ENCODE data around the gene DNASE1L2. TPM values are rescaled to one million over a fixed set of nuclear protein-coding genes. Genes with fewer than 3 reads are reported as not detected.

Gene DNASE1L2
- polyA plus RNA-seq, 4 donors = 0.55 to 3.8 (median 1.4) TPM

GRCh38 chr16:2244301-2244700, 8.1 kb downstream of the DNASE1L2 start:
- 83 to 87% (median 85%) methylated on average over 17 of the region's 17 CpGs for WGBS, 3 donors
- peaks cover 2 to 86% (median 8%) of the 10 kb centered on the region in 3 donors for H3K36me3 ChIP-seq (ENCODE audit: control insufficient read depth in 3 of 3, insufficient read depth in 2 of 3, low read depth in 1 of 3, low read length in 3 of 3)
- no peak overlapping the region for H3K4me3 ChIP-seq (ENCODE audit: low read depth in 1 of 3, low read length in 3 of 3)
- no peak overlapping the region for H3K27ac ChIP-seq (ENCODE audit: low read depth in 1 of 3, low read length in 2 of 3)
- FAIRE-seq (no peak), DNase-seq (no peak)
- H3K4me1 ChIP-seq (ENCODE audit: control insufficient read depth in 3 of 3, insufficient read depth in 2 of 3, low read depth in 1 of 3, low read length in 2 of 3) = no peaks in the 10 kb centered on the region
- no peaks in the 10 kb centered on the region for H3K9me3 ChIP-seq (ENCODE audit: control insufficient read depth in 2 of 2, insufficient read depth in 1 of 2, low read depth in 1 of 2, low read length in 1 of 2)
- H3K27me3 ChIP-seq (ENCODE audit: control insufficient read depth in 3 of 3, insufficient read depth in 3 of 3, low read length in 3 of 3) = no peaks in the 10 kb centered on the region

- Histone ChIP-seq H3K4me1 (ENCODE audit: control insufficient read depth in 3 of 3, insufficient read depth in 2 of 3, low read depth in 1 of 3, low read length in 2 of 3) (peaks cover 0 to 3% (median 0%) of the 10 kb centered on the region in 3 donors), H3K4me3 (ENCODE audit: low read depth in 1 of 3, low read length in 3 of 3) (no peak overlapping the region), H3K27me3 (ENCODE audit: control insufficient read depth in 3 of 3, insufficient read depth in 3 of 3, low read length in 3 of 3) (no peaks in the 10 kb centered on the region), H3K36me3 (ENCODE audit: control insufficient read depth in 3 of 3, insufficient read depth in 2 of 3, low read depth in 1 of 3, low read length in 3 of 3) (peaks cover 2 to 80% (median 5%) of the 10 kb centered on the region in 3 donors), H3K9me3 (ENCODE audit: control insufficient read depth in 2 of 2, insufficient read depth in 1 of 2, low read depth in 1 of 2, low read length in 1 of 2) (no peaks in the 10 kb centered on the region), H3K27ac (ENCODE audit: low read depth in 1 of 3, low read length in 2 of 3) (no peak overlapping the region)
- WGBS, 3 donors = 94 to 95% (median 95%) methylated on average over 30 of the region's 30 CpGs
- DNase-seq (no peak), FAIRE-seq (no peak)
Observed at GRCh38 chr16:2244926-2245795, 8.9 kb downstream of the DNASE1L2 start.

- DNase-seq = no peak
- peaks cover 0 to 3% (median 2%) of the 10 kb centered on the region in 3 donors for H3K4me1 ChIP-seq (ENCODE audit: control insufficient read depth in 3 of 3, insufficient read depth in 2 of 3, low read depth in 1 of 3, low read length in 2 of 3)
- H3K9me3 ChIP-seq (ENCODE audit: control insufficient read depth in 2 of 2, insufficient read depth in 1 of 2, low read depth in 1 of 2, low read length in 1 of 2) = no peaks in the 10 kb centered on the region
- no peaks in the 10 kb centered on the region for H3K27me3 ChIP-seq (ENCODE audit: control insufficient read depth in 3 of 3, insufficient read depth in 3 of 3, low read length in 3 of 3)
- FAIRE-seq = no peak
- no peak overlapping the region for H3K4me3 ChIP-seq (ENCODE audit: low read depth in 1 of 3, low read length in 3 of 3)
- H3K27ac ChIP-seq (ENCODE audit: low read depth in 1 of 3, low read length in 2 of 3) = no peak overlapping the region
- 88 to 92% (median 89%) methylated on average over 18 of the region's 18 CpGs for WGBS, 3 donors
- peaks cover 2 to 71% (median 5%) of the 10 kb centered on the region in 3 donors for H3K36me3 ChIP-seq (ENCODE audit: control insufficient read depth in 3 of 3, insufficient read depth in 2 of 3, low read depth in 1 of 3, low read length in 3 of 3)
Observed at GRCh38 chr16:2246301-2246885, 10.1 kb downstream of the DNASE1L2 start.

GRCh38 chr16:2250652-2251295, 14.5 kb downstream of the DNASE1L2 start:
- Histone ChIP-seq H3K9me3 (ENCODE audit: control insufficient read depth in 2 of 2, insufficient read depth in 1 of 2, low read depth in 1 of 2, low read length in 1 of 2) (no peaks in the 10 kb centered on the region), H3K4me1 (ENCODE audit: control insufficient read depth in 3 of 3, insufficient read depth in 2 of 3, low read depth in 1 of 3, low read length in 2 of 3) (peaks cover 0 to 11% (median 2%) of the 10 kb centered on the region in 3 donors), H3K27ac (ENCODE audit: low read depth in 1 of 3, low read length in 2 of 3) (peak overlapping the region; percentile 77 to 98 (median 80)), H3K4me3 (ENCODE audit: low read depth in 1 of 3, low read length in 3 of 3) (peak overlapping the region; percentile 66 to 91 (median 88)), H3K36me3 (ENCODE audit: control insufficient read depth in 3 of 3, insufficient read depth in 2 of 3, low read depth in 1 of 3, low read length in 3 of 3) (peaks cover 9 to 74% (median 16%) of the 10 kb centered on the region in 3 donors), H3K27me3 (ENCODE audit: control insufficient read depth in 3 of 3, insufficient read depth in 3 of 3, low read length in 3 of 3) (no peaks in the 10 kb centered on the region)
- 1 to 7% (median 5%) methylated on average over 35 of the region's 35 CpGs for WGBS, 3 donors
- DNase-seq (peak in 1 of 2 donors; percentile 61), FAIRE-seq (no peak)

- Histone ChIP-seq H3K36me3 (ENCODE audit: control insufficient read depth in 3 of 3, insufficient read depth in 2 of 3, low read depth in 1 of 3, low read length in 3 of 3) (peaks cover 11 to 74% (median 17%) of the 10 kb centered on the region in 3 donors), H3K27ac (ENCODE audit: low read depth in 1 of 3, low read length in 2 of 3) (peak within 1 kb of the TSS; percentile 77 to 98 (median 80)), H3K4me1 (ENCODE audit: control insufficient read depth in 3 of 3, insufficient read depth in 2 of 3, low read depth in 1 of 3, low read length in 2 of 3) (peaks cover 0 to 11% (median 2%) of the 10 kb centered on the region in 3 donors), H3K9me3 (ENCODE audit: control insufficient read depth in 2 of 2, insufficient read depth in 1 of 2, low read depth in 1 of 2, low read length in 1 of 2) (no peaks in the 10 kb centered on the region), H3K27me3 (ENCODE audit: control insufficient read depth in 3 of 3, insufficient read depth in 3 of 3, low read length in 3 of 3) (no peaks in the 10 kb centered on the region), H3K4me3 (ENCODE audit: low read depth in 1 of 3, low read length in 3 of 3) (peak within 1 kb of the TSS; percentile 66 to 91 (median 88))
- 0 to 2% (median 2%) methylated on average over 59 to 88 of the region's 88 CpGs for WGBS, 3 donors
- DNase-seq (peak; percentile 95 to 97), FAIRE-seq (no peak)
Observed at GRCh38 chr16:2251296-2252111, 15.3 kb downstream of the DNASE1L2 start, which contains the start of gene ECI1. Gene ECI1 (minus strand): TSS chr16:2251587. CDS start chr16:2251566, 21 bp downstream.

- no peaks in the 10 kb centered on the region for H3K27me3 ChIP-seq (ENCODE audit: control insufficient read depth in 3 of 3, insufficient read depth in 3 of 3, low read length in 3 of 3)
- no peaks in the 10 kb centered on the region for H3K9me3 ChIP-seq (ENCODE audit: control insufficient read depth in 2 of 2, insufficient read depth in 1 of 2, low read depth in 1 of 2, low read length in 1 of 2)
- WGBS, 3 donors = 94 to 95% (median 94%) methylated on average over 7 of the region's 7 CpGs
- H3K4me1 ChIP-seq (ENCODE audit: control insufficient read depth in 3 of 3, insufficient read depth in 2 of 3, low read depth in 1 of 3, low read length in 2 of 3) = peaks cover 0 to 11% (median 2%) of the 10 kb centered on the region in 3 donors
- peaks cover 15 to 75% (median 23%) of the 10 kb centered on the region in 3 donors for H3K36me3 ChIP-seq (ENCODE audit: control insufficient read depth in 3 of 3, insufficient read depth in 2 of 3, low read depth in 1 of 3, low read length in 3 of 3)
- no peak overlapping the region for H3K4me3 ChIP-seq (ENCODE audit: low read depth in 1 of 3, low read length in 3 of 3)
- DNase-seq = no peak
- FAIRE-seq = no peak
- H3K27ac ChIP-seq (ENCODE audit: low read depth in 1 of 3, low read length in 2 of 3) = peak overlapping the region in 1 of 3 donors; percentile 12
Observed at GRCh38 chr16:2252806-2253148, 16.5 kb downstream of the DNASE1L2 start.

- Histone ChIP-seq H3K27ac (ENCODE audit: low read depth in 1 of 3, low read length in 2 of 3) (no peak overlapping the region), H3K9me3 (ENCODE audit: control insufficient read depth in 2 of 2, insufficient read depth in 1 of 2, low read depth in 1 of 2, low read length in 1 of 2) (no peaks in the 10 kb centered on the region), H3K36me3 (ENCODE audit: control insufficient read depth in 3 of 3, insufficient read depth in 2 of 3, low read depth in 1 of 3, low read length in 3 of 3) (peaks cover 16 to 76% (median 23%) of the 10 kb centered on the region in 3 donors), H3K27me3 (ENCODE audit: control insufficient read depth in 3 of 3, insufficient read depth in 3 of 3, low read length in 3 of 3) (no peaks in the 10 kb centered on the region), H3K4me1 (ENCODE audit: control insufficient read depth in 3 of 3, insufficient read depth in 2 of 3, low read depth in 1 of 3, low read length in 2 of 3) (peaks cover 0 to 11% (median 2%) of the 10 kb centered on the region in 3 donors), H3K4me3 (ENCODE audit: low read depth in 1 of 3, low read length in 3 of 3) (no peak overlapping the region)
- DNase-seq = no peak
- 84 to 90% (median 87%) methylated on average over 11 of the region's 11 CpGs for whole genome bisulfite sequencing, 3 donors
- no peak for FAIRE-seq
Observed at GRCh38 chr16:2253293-2253692, 17.0 kb downstream of the DNASE1L2 start.
